ENCODE results near the gene CASR.

- TF ChIP-seq CTCF (IDR thresholded peaks at IDR 0.05) (no peak), POLR2A (IDR thresholded peaks at IDR 0.05) (no peak)
Measured at GRCh38 chr3:122331886-122332285, 148.4 kb downstream of the CASR start.

Data from heart left ventricle (tissue), 13 donors.